Caco-2 (cell line): ENCODE results near the gene PLPP2. TPM values are rescaled to one million over a fixed set of nuclear protein-coding genes. Genes with fewer than 3 reads are reported as not detected.

Experiments
- BruUV-seq: library from RNA; stranded (reverse); fragments of 400-500 nt; replicated peaks from 2 replicates; lab custom pipeline; 2021; lab: Mats Ljungman, UMichigan
- CTCF ChIA-PET: fragments of 300-600 bp; sonication (Branson Sonifier 250); formaldehyde crosslinking; loops from one replicate; lab custom pipeline; 2022; ENCODE audit warnings: antibody characterized with exemption; lab: Charles Lee
- POLR2A ChIA-PET: fragments of 300-600 bp; sonication (Branson Sonifier 250); formaldehyde crosslinking; loops from one replicate; lab custom pipeline; 2022; ENCODE audit warnings: antibody characterized with exemption; lab: Charles Lee
- DNase-seq, 2 experiments: peaks; one replicate each; pipeline versions ENCODE4 v3.0.0 to v3.0.0-alpha.2; 2020 to 2022
- H3K27me3 ChIP-seq: replicated peaks from 2 replicates; pipeline ENCODE4 v1.6.0; 2011; ENCODE audit warnings: low read length; ENCODE audit not compliant: control insufficient read depth, insufficient read depth
- H3K36me3 ChIP-seq: 2 replicates; pipeline ENCODE4 v1.5.1; 2011; ENCODE audit warnings: low read length; ENCODE audit not compliant: control insufficient read depth, insufficient read depth
- H3K4me1 ChIP-seq: fragments of 250-450 bp; sonication (Bioruptor Pico); 2 replicates; pipeline ENCODE4 v1.5.1; 2020; ENCODE audit warnings: mild to moderate bottlenecking
- H3K4me3 ChIP-seq: 2 replicates; pipeline ENCODE4 v1.5.1; 2011; ENCODE audit warnings: low read depth, mild to moderate bottlenecking, control low read depth, low read length
- H3K9me3 ChIP-seq: fragments of 250-450 bp; sonication (Bioruptor Pico); 2 replicates; pipeline ENCODE4 v1.5.1; 2020; ENCODE audit warnings: mild to moderate bottlenecking, moderate library complexity
- H3K27ac Mint-ChIP-seq: one replicate; pipeline ENCODE4 v1.8.0; 2022; ENCODE audit warnings: mixed read lengths; ENCODE audit not compliant: unreplicated experiment
- H3K27me3 Mint-ChIP-seq: one replicate; pipeline ENCODE4 v1.8.0; 2022; ENCODE audit warnings: mixed read lengths; ENCODE audit not compliant: insufficient read depth, unreplicated experiment
- H3K36me3 Mint-ChIP-seq: one replicate; pipeline ENCODE4 v1.8.0; 2022; ENCODE audit warnings: mild to moderate bottlenecking, mixed read lengths; ENCODE audit not compliant: insufficient read depth, unreplicated experiment
- H3K4me1 Mint-ChIP-seq: one replicate; pipeline ENCODE4 v1.8.0; 2022; ENCODE audit warnings: low read depth, mixed read lengths; ENCODE audit not compliant: unreplicated experiment
- H3K4me3 Mint-ChIP-seq: one replicate; pipeline ENCODE4 v1.8.0; 2022; ENCODE audit warnings: mild to moderate bottlenecking, moderate library complexity, mixed read lengths; ENCODE audit not compliant: unreplicated experiment
- H3K9me3 Mint-ChIP-seq: one replicate; pipeline ENCODE4 v1.8.0; 2022; ENCODE audit warnings: mixed read lengths; ENCODE audit not compliant: unreplicated experiment
- CTCF ChIP-seq, 2 experiments: fragments of 200-600 bp in 1 of 2; IDR thresholded peaks; 1 replicate in 1 of 2; 2 replicates in 1 of 2; pipeline versions ENCODE4 v1.5.1 to v1.8.0; 2011 to 2022; ENCODE audit warnings: antibody characterized with exemption in 1 of 2, control low read depth in 1 of 2, inconsistent platforms in 1 of 2, low read depth in 1 of 2, low read length in 1 of 2, mild to moderate bottlenecking in 1 of 2, moderate library complexity in 1 of 2; ENCODE audit not compliant: insufficient read depth in 1 of 2, severe bottlenecking in 1 of 2, unreplicated experiment in 1 of 2
- intact Hi-C: fragments of 100-400 bp; cut with micrococcal nuclease; formaldehyde crosslinking; loops from one replicate; pipeline ENCODE4 v1.10.0; 2022; ENCODE audit not compliant: unreplicated experiment
- total RNA-seq: library from RNA; stranded (reverse); gene quantifications from 2 replicates; pipeline ENCODE4 v1.2.3, GENCODE V29; 2022

Gene PLPP2
- total RNA-seq, 1 experiment from 2014 or later, result 29.6 TPM

GRCh38 chr19:290372-291005 is 714 bp downstream of the PLPP2 start:
- no peaks in the 10 kb centered on the region for H3K36me3 ChIP-seq
- no peaks in the 10 kb centered on the region for H3K9me3 ChIP-seq
- CTCF ChIA-PET, result no interaction called here
- peak; percentile 81 to 82 for DNase-seq
- H3K4me3 ChIP-seq, result peak overlapping the region; percentile 65
- H3K4me1 ChIP-seq, result peaks cover 28% of the 10 kb centered on the region
- no peaks in the 10 kb centered on the region for H3K4me1 Mint-ChIP-seq
- H3K4me3 Mint-ChIP-seq, result peak overlapping the region; percentile 57
- H3K36me3 Mint-ChIP-seq, result peaks cover 7% of the 10 kb centered on the region
- BruUV-seq, result no TSS peak
- intact Hi-C loops, result no loop called here
- no peaks in the 10 kb centered on the region for H3K9me3 Mint-ChIP-seq
- peak overlapping the region; percentile 81 for H3K27ac Mint-ChIP-seq
- no peaks in the 10 kb centered on the region for H3K27me3 ChIP-seq
- POLR2A ChIA-PET, result no interaction called here
- TF ChIP-seq CTCF (IDR thresholded peaks at IDR 0.05; ENCODE audit: insufficient read depth in 1 of 2, low read depth in 1 of 2, low read length in 1 of 2, severe bottlenecking in 1 of 2, unreplicated experiment in 1 of 2), result no peak
- no peaks in the 10 kb centered on the region for H3K27me3 Mint-ChIP-seq

GRCh38 chr19:289651-290371 is 1.4 kb downstream of the PLPP2 start:
- H3K27me3 ChIP-seq, result no peaks in the 10 kb centered on the region
- BruUV-seq, result TSS peak; percentile 14
- H3K9me3 ChIP-seq, result no peaks in the 10 kb centered on the region
- POLR2A ChIA-PET, result no interaction called here
- no peaks in the 10 kb centered on the region for H3K9me3 Mint-ChIP-seq
- CTCF ChIA-PET, result no interaction called here
- H3K27ac Mint-ChIP-seq, result peak overlapping the region; percentile 81
- peaks cover 21% of the 10 kb centered on the region for H3K4me1 ChIP-seq
- H3K4me3 Mint-ChIP-seq, result peak overlapping the region; percentile 57
- intact Hi-C loops, result no loop called here
- peak overlapping the region; percentile 65; the same call in 1 of the 2 replicates for H3K4me3 ChIP-seq
- peak in 1 of 2 experiments; percentile 57 for DNase-seq
- no peaks in the 10 kb centered on the region for H3K36me3 ChIP-seq
- H3K4me1 Mint-ChIP-seq, result no peaks in the 10 kb centered on the region
- H3K36me3 Mint-ChIP-seq, result peaks cover 7% of the 10 kb centered on the region
- no peak for TF ChIP-seq CTCF (IDR thresholded peaks at IDR 0.05; ENCODE audit: insufficient read depth in 1 of 2, low read depth in 1 of 2, low read length in 1 of 2, severe bottlenecking in 1 of 2, unreplicated experiment in 1 of 2)
- no peaks in the 10 kb centered on the region for H3K27me3 Mint-ChIP-seq

- POLR2A ChIA-PET, result no interaction called here
- Mint-ChIP-seq H3K9me3 (no peaks in the 10 kb centered on the region), H3K27ac (no peak overlapping the region), H3K4me3 (peak overlapping the region; percentile 57), H3K4me1 (no peaks in the 10 kb centered on the region), H3K36me3 (peaks cover 7% of the 10 kb centered on the region), H3K27me3 (no peaks in the 10 kb centered on the region)
- no peak for TF ChIP-seq CTCF (IDR thresholded peaks at IDR 0.05; ENCODE audit: insufficient read depth in 1 of 2, low read depth in 1 of 2, low read length in 1 of 2, severe bottlenecking in 1 of 2, unreplicated experiment in 1 of 2)
- Histone ChIP-seq H3K9me3 (no peaks in the 10 kb centered on the region), H3K36me3 (no peaks in the 10 kb centered on the region), H3K4me1 (peaks cover 13% of the 10 kb centered on the region), H3K27me3 (no peaks in the 10 kb centered on the region), H3K4me3 (no peak overlapping the region)
- intact Hi-C loops, result no loop called here
- no TSS peak for BruUV-seq
- CTCF ChIA-PET, result no interaction called here
- no peak for DNase-seq
Measured at GRCh38 chr19:288911-289310, 2.3 kb downstream of the PLPP2 start.
